IMR-90 (cell line): ENCODE data around the gene ENO3.

Source experiments
- POLR2A ChIP-seq: IDR thresholded peaks from 2 replicates; pipeline ENCODE4 v1.6.1; 2012; ENCODE audit warnings: mild to moderate bottlenecking, low read depth, low read length
- TF ChIP-seq, protein P1 (sequence below): conservative IDR thresholded peaks from 2 replicates; pipeline ENCODE4 v1.5.1; 2012; ENCODE audit warnings: mild to moderate bottlenecking, low read depth, low read length, improper control_type of control experiment

DNA sequence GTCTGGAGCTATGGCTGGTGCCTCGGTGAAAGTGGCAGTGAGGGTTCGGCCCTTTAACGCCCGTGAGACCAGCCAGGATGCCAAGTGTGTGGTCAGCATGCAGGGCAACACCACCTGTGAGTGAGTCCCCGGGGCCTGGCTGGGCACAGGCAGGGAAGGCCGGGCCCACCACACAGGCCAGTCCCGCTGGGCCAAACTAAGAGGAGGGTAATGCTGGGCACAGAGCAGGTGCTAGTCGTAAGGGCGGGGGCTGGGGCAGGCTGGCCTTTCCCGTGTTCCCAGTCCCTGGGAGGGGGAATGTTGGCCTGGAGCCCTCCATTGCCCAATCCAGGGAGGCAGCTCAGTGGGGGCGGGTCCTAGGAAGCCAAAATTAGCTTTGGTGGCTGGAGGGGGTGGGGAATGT lies 49.3 kb downstream of the ENO3 start:
- TF ChIP-seq POLR2A: no peak
- TF ChIP-seq, protein P1, sequence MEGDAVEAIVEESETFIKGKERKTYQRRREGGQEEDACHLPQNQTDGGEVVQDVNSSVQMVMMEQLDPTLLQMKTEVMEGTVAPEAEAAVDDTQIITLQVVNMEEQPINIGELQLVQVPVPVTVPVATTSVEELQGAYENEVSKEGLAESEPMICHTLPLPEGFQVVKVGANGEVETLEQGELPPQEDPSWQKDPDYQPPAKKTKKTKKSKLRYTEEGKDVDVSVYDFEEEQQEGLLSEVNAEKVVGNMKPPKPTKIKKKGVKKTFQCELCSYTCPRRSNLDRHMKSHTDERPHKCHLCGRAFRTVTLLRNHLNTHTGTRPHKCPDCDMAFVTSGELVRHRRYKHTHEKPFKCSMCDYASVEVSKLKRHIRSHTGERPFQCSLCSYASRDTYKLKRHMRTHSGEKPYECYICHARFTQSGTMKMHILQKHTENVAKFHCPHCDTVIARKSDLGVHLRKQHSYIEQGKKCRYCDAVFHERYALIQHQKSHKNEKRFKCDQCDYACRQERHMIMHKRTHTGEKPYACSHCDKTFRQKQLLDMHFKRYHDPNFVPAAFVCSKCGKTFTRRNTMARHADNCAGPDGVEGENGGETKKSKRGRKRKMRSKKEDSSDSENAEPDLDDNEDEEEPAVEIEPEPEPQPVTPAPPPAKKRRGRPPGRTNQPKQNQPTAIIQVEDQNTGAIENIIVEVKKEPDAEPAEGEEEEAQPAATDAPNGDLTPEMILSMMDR: no peak
